Central memory CD4-positive, alpha-beta T cell (primary cell): ENCODE results near the gene ELMO1.

Experiments
- DNase-seq: peaks from one replicate; pipeline ENCODE4 v3.0.0; 2022

Gene ELMO1

GRCh38 chr7:37081436-37081835, 367.2 kb downstream of the ELMO1 start:
- DNase-seq: no peak

- no peak for DNase-seq
Observed at GRCh38 chr7:37079420-37079819, 369.2 kb downstream of the ELMO1 start.

- no peak for DNase-seq
Observed at GRCh38 chr7:37076668-37077067, 372.0 kb downstream of the ELMO1 start.

GRCh38 chr7:37074370-37074769, 374.3 kb downstream of the ELMO1 start:
- no peak for DNase-seq

GRCh38 chr7:37071124-37071523, 377.5 kb downstream of the ELMO1 start:
- DNase-seq: no peak

GRCh38 chr7:37070471-37070870, 378.2 kb downstream of the ELMO1 start:
- no peak for DNase-seq

GRCh38 chr7:37070031-37070430, 378.6 kb downstream of the ELMO1 start:
- DNase-seq: no peak

- no peak for DNase-seq
Observed at GRCh38 chr7:37069336-37069735, 379.3 kb downstream of the ELMO1 start.

- DNase-seq: no peak
Observed at GRCh38 chr7:37068902-37069301, 379.8 kb downstream of the ELMO1 start.

- DNase-seq: no peak
Observed at GRCh38 chr7:37068038-37068437, 380.6 kb downstream of the ELMO1 start.

- DNase-seq: no peak
Observed at GRCh38 chr7:37065779-37066271, 382.8 kb downstream of the ELMO1 start.

GRCh38 chr7:37062560-37062859, 386.2 kb downstream of the ELMO1 start:
- no peak for DNase-seq

- no peak for DNase-seq
Observed at GRCh38 chr7:37061849-37062559, 386.7 kb downstream of the ELMO1 start.

- DNase-seq: no peak
Observed at GRCh38 chr7:37056234-37056912, 392.3 kb downstream of the ELMO1 start.

- DNase-seq: no peak
Observed at GRCh38 chr7:37054624-37055241, 393.9 kb downstream of the ELMO1 start.

- no peak for DNase-seq
Observed at GRCh38 chr7:37052705-37053104, 396.0 kb downstream of the ELMO1 start.

GRCh38 chr7:37050801-37051200, 397.9 kb downstream of the ELMO1 start:
- DNase-seq: no peak

- no peak for DNase-seq
Observed at GRCh38 chr7:37048674-37049073, 400.0 kb downstream of the ELMO1 start.

GRCh38 chr7:37047260-37047659, 401.4 kb downstream of the ELMO1 start:
- DNase-seq: no peak

- DNase-seq: no peak
Observed at GRCh38 chr7:37046531-37047079, 402.1 kb downstream of the ELMO1 start.

- DNase-seq: no peak
Observed at GRCh38 chr7:37045681-37046179, 402.9 kb downstream of the ELMO1 start.

GRCh38 chr7:37041461-37041860, 407.2 kb downstream of the ELMO1 start:
- DNase-seq: no peak

- DNase-seq: no peak
Observed at GRCh38 chr7:37040330-37040729, 408.3 kb downstream of the ELMO1 start.
